HG02610 (cell line): ENCODE measurements around the gene PCGF5.
"Not testable (repeated sequence)": the region's sequence is repeated elsewhere in the genome, so short reads cannot be mapped to it uniquely, and the experiment has no call there.

ENCODE experiments used
- ATAC-seq: cut with Tn5 transposase; IDR thresholded peaks from one replicate; pipeline ENCODE4 v1.9.1; 2021; ENCODE audit warnings: mild to moderate bottlenecking, moderate library complexity; ENCODE audit not compliant: unreplicated experiment

Gene PCGF5

DNA sequence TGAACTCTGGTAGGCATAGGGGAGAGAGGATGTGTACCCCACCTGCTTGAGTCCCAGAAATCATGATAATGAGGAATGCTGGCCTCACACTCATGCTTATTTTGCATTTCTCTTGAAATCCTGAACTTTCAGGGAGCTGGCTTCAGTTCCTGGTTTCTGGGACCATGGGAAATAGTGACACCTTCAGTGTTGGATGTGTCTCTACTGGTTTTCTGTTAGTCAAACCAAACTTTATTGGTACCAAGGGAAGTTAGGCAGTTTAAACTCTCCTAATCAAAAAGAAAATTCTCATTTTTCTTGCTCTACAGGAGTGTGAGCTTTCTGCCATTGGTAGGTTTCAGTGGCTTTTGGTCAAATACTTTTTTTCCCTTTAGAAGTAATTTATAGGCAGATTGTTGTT lies 11.8 kb upstream of the PCGF5 start:
- no peak for ATAC-seq

DNA sequence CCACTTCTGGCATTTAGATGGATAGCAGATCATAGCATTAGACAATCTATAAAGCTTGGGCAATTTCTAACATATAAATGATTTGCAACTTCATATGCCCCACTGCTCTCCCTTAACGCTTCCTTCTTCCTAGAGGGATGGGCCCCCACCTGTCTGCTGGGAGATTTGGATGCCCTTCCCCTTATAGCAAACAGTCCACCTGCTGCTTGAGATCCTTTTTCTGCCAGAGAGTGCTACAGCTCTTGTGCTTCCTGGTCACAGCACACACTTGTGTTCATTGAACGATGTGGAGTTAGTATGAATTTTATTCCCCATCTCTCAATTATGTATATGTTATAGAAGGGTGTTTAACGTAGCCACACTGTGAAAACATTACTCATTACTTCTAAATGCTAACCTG lies 10.4 kb upstream of the PCGF5 start:
- ATAC-seq: no peak

DNA sequence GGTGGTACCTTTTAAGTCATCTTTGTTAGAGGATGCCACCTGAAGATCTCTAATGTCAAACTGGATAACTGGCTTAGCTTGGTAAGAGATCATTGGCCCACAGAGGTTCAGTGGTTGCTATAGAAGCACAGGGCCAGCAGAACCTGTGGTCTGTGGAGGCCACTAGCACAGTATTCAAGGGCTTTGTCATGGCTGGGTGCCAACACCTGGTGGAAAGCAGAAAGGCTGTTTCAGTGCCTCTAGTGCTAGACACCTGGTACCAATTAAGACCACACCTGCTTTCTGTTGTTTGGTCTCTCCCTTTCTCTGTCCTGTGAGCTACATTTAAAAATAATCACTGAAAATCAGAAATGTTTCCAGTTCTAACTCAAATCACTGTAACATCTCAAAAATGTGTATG lies 10.0 kb upstream of the PCGF5 start:
- ATAC-seq: peak; percentile 56

DNA sequence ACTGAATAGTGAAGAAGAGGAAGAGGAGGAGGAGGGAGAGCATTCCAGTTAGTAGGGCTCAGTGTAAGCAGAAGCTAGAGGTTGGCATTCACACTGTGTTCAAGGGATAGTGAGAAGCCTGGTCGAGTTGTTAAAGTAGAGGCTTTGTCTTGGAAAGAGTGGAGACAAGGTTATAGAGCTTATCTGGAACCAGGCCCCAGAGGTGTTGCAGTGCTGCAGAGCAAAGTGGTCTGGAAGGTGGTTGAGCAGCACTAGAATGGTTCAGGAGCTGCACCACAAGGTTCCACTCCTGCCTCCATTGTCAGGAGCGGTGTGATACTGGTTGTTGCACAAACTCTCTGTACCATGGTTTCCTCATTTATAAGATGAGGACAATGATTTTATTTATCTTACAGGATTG lies 8.8 kb upstream of the PCGF5 start:
- ATAC-seq: no peak

DNA sequence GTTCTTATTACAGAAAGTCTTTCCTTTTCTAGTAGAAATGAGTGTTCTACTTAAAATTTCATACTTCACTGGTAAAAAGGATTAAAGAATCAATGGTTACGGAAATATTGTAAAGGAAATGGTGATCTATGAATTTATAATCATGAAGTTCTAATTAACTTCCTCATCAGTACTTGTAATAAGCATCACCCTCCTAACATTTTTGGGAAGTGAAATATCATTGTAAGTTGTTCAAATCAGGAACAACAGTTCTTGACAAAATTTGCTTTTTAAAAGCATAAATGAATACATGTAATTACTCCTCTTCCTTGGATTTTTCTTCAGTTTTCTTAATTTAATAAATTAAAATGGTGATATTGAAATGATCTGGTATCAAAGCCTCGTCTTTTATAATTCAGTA lies 5.6 kb upstream of the PCGF5 start:
- no peak for ATAC-seq

DNA sequence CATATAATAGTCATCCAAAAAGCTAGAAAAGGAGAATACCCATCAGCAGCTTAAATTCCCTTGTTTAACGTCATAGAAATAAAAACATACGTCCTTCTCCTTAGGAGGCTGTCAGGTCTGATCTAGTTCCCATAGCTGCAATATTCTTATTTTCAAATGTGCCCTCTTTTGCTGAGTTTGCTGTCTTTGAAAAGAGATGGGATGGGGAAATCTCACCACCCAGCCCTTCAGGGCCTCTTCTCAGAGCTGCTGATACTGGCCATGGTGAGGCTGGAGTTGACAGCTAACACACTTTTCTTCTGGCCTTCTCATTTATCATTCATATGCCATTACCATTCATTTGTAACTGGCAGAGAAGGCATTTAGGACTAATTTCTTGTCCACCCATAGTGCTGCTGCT lies 5.1 kb upstream of the PCGF5 start:
- no peak for ATAC-seq

DNA sequence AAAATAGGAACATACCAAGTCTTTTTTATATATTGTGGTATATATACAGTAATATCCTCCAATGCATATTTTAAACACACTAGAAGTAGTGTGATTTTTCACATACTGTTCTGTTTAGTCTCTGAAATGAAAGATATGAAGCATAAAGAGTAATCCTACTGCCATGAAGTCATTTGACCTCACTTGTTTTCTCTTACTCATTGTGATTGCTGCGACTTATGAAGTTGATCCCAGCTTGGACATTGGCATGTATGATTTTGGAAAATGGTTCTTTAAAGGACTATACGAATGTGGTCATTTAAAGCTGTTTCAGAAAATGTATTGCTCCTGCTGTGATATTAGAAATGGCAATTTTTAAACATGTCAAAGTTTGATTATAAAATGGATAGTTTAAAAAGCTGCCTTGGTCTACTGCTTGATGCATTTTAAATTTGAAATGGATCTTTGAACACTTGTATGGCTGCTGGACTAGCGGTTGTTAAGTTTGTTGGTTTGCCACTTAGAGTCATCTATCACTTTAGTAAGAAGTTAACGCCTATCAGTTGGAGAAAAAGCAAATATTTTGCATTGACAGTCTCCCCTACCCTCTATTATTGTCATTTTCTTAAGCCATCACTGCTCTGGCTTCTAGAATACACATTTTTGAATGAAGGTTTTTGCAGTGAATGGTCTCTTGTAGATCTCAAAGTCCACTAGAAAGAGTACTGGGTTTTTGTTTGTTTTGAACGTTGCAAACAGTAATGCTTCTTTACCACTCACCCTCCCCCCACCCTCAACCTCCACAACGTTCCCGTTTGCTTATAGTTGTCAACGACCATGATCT lies 881 bp upstream of the PCGF5 start:
- no peak for ATAC-seq

DNA sequence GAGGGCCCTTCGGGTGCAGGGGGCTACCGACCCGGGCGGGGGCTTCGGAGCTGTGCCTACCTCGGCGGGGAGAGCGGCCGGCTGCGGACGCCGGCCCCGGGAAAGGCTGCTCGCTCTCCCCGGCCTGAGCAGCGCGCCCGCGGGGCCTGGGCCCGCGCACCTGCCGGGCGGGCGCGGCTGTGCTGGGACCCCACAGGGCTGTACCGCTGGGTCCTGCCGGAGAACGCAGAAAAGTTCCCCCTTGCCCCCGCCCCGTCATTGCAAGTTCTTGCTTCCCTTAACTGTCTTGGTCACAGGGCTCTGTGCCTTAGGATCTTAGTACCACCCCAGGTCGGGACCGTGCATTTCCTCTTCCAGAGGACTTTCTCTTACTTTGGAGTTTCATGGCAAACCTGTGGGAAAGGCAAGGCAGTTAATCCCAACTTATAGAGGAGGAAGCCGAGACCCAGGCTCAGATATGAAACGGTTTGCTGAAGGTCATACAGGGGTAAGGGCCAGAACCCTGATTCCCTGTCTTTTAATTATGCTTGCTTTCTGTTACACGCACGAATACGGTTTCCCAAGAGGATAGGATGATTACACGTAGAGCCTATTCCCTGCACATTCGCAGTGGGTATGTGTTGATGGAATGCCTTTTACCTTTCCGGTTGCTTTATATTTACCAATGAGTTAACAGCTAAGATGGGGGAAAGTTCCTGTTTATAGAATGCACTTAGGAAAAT lies 652 bp downstream of the PCGF5 start:
- ATAC-seq: peak; percentile 31

DNA sequence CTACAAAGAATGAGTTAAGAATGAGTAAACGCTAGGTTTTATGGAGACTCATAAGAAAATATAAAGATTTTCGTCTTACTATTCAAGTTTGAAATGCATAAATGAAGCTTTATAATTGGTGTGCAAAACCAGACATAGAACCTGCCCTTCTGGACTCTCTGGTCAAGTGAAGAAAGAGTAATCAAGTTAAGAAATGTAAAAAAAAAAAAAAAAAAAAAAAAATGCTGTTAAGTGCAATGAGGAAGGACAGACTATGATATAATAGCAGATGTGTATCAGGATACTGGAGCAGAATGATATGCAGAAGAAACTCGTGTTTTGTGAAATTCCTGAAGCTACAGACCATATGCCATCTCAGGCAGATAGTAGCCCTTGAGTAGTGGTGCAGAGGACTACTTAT lies 5.6 kb downstream of the PCGF5 start:
- no peak for ATAC-seq

DNA sequence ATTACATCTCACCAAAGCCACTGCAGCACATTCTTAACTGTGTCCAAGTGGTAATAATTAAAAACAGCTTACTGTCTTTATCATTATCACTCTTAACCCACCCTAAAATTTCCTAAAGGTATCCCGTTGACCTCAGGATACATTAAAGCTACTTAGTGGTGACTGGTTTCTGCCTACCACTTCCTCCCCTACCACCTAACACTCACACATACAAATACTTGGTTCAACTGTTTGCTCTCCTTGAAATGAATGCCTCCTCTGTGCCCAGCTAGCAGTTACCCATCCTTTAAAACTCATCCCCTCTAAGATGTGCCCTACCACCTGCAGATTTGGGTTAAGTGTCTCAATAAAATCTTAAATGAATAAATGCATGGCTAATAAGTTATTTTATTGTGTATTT lies 7.1 kb downstream of the PCGF5 start:
- no peak for ATAC-seq

DNA sequence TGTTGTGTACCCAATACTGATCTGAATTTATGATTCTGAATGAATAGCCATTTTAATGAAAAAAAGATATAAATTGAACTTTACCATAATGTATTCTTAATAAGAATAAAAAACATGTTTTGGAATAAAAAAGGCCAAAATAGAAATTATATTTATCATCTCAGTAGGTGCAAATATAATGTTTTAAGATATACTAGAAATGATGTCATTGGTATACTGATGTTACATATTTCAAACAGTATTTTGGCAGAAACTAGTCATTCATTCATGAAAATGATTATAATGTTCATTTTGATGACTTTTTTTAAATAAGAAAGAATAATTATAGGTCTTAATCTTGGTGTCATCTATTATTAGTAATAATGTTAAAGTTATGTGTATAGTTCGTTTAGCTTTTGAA lies 9.2 kb downstream of the PCGF5 start:
- no peak for ATAC-seq

DNA sequence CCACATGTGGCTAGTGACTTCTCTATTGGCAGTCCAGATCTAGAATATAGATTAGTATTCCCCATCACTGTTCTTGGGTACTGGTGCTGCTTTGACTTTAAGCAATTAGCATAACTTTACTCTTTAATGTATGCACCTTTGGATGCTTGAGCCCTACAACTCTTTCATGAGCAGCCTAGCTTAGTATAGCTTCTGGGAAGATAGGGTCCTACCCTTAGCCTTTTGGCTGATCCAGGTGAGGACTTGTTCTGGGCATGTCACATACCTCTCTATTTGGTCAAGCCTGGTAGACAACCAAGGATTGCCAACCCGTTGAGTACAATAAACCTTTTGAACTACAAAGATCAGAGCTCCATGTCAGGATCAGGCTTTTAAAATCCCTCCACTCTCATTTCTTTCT lies 17.7 kb downstream of the PCGF5 start:
- no peak for ATAC-seq

DNA sequence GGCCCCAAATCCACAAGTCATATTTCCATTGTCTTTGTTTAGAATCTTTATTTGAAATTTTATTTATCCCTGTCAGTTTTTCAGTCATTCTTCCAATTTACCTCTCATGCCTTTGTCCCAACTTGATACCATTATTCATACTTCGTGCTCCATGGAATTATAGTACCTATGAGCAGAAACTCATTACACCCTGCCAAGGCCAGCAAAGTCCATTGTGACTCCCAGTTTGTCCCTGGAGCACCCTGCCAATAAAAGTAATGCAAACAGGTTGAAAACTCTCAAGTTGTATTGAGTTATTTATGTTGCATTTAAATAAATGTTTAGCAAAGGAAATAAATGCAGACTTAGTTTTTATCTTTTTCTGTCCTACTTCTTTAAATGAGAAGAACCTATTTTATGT lies 19.3 kb downstream of the PCGF5 start:
- ATAC-seq: no peak

DNA sequence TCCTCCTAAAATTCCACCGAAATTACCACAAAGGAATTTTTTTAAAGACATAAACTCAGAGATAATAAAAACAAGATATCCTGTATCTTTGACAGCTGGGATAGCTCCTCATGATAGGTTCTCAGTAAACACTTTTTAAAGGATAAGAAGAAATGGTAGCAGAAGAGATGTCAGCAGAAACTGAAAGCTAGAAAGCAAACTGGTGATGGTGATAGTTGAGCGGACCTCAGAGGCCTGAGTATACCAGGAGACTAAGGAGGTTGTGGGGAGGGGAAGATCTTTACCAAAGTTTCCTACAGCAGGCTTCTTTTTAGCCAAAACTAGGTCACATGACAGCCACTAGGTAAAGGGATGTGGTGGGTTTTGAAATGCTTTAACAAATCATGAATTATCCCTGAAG lies 22.5 kb downstream of the PCGF5 start:
- no peak for ATAC-seq

DNA sequence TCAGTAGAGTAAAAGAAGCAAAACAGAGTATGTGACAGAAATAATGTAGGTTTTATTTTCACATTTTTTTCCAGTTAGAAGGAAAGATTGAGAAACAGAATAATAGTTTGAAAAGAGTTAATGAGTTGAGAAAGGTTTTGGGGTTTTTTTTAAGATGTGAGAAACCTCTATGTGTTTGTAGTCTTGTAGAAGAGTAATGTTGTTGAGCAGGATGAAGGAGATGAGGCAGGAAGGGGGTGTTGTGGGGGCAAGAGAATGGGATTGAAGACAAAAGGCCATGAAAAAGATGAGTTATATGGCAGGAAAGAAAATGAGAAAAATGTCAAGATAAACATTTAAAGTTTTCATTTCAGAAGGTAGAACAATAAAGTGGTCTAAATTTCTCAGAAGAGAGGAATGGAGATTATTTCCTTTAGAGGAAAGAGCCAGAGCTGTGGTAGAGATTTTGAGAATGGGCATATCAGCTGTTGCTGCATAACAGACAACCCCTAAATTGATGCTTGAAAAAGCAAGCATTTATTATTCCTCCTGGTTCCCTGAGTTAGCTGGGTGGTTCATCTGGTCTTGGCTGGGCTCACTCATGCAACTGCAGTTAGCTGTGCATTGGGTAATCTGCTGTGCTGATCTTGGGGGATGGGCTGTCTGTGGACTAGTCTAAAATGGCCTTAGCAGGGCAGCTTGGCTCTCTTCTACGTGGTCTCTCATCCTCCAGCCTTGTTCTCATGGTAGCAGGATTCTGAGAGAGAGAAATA lies 27.1 kb downstream of the PCGF5 start:
- no peak for ATAC-seq

DNA sequence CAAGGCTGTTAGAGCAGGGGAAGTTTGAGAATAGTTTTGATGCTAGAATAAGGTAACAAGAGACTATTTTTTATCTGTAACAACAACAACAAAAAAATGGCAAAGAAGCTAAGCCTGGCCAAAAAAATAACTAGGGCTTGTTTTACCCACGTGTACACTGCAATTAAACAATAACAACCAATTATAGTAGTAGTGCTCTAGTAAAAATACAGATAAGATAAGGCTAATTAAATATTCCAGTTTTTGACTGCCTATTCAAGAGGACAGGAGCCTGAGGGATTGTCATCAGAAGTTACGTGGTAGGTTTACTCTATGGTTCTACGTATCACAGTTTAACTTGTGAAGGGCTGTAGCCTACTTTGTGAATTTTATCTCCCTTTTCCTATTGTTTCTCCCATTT lies 29.2 kb downstream of the PCGF5 start:
- no peak for ATAC-seq

DNA sequence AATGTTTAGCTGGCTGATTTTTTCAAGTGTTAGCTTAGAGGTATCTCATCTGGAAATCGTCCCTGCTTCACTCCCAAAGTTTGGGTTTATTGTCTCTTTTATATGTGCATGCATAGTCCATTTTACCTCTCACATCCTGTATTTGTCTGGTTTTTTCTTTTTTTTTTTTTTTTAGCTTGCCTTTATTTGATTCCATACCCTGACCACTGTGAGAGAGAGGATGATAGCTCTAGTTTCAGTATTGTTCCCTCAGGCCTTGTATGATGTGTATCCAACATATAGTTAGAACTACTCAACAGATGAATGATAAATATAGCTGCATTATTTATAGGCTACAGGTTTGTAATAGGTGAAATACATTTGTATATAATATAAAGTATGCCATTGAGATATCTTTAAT lies 29.9 kb downstream of the PCGF5 start:
- ATAC-seq: no peak

DNA sequence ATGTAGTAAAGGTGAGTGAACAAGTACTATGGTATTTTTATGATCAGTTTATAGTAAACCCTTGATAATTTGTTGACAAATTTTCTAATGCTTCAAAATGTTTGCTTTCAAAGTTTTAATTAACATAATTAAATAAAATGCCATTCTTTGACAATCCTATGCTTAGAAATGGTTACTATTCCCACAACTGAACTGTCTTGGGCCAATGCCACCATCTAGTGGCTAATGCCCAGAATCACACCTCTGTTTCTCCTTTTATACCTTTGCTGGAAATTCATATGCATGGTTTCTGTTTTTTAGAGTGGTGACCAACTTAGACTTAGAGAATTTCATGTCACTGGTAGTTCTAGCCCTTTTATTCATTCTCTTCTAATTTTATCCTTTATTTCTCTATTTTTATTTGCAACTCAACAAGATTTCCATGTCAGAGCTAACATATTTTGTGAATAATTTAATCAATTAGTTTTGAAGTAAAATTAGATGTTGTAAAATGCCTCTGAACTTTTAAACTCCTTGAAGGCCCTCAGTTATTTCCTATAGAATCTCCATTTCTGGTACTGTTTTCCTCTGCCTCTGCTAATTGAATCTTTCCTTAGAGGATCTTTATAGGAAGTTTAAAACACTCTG lies 31.1 kb downstream of the PCGF5 start:
- peak; percentile 43 for ATAC-seq

DNA sequence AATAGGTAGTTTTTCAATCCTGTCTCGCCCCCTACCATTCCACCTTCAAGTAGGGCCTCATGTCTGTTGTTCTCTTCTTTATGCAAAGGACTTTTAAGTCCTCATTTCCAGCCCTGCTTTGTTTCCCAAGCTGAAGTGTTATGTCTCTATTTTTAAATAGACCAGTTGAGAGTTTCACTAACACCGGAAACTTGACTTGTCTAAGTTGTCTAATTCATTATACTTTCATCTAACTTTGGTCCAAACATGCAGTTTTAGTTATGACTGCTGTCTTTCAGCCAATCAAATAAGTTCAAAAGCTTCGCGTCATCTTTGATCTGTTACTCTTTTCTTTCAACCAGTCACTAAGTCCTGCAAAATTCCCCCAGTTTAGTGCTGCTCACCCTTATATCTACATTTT lies 32.8 kb downstream of the PCGF5 start:
- ATAC-seq: no peak

DNA sequence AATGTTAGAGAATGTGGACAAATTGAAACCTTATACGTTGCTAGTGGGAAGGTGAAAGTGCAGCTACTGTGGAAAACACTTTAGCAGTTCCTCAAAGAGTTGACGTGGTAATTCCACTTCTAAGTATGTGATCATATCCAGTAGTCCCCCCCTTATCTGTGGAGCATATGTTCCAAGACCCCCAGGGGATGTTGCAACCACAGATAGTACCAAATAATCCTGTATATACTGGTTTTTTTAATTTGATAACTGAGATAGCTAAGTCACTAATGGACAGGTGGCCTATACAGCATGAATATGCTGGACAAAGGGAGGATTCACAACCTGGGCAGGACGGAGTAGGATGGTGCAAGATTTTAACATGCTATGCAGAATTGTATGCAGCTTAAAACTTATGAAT lies 36.8 kb downstream of the PCGF5 start:
- no peak for ATAC-seq

DNA sequence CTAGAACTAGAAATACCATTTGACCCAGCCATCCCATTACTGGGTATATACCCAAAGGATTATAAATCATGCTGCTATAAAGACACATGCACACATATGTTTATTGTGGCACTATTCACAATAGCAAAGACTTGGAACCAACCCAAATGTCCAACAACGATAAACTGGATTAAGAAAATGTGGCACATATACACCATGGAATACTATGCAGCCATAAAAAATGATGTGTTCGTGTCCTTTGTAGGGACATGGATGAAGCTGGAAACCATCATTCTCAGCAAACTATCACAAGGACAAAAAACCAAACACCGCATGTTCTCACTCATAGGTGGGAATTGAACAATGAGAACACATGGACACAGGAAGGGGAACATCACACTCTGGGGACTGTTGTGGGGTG lies 40.0 kb downstream of the PCGF5 start:
- not testable (repeated sequence) for ATAC-seq
